ENCODE data around the gene OMP.

DNA sequence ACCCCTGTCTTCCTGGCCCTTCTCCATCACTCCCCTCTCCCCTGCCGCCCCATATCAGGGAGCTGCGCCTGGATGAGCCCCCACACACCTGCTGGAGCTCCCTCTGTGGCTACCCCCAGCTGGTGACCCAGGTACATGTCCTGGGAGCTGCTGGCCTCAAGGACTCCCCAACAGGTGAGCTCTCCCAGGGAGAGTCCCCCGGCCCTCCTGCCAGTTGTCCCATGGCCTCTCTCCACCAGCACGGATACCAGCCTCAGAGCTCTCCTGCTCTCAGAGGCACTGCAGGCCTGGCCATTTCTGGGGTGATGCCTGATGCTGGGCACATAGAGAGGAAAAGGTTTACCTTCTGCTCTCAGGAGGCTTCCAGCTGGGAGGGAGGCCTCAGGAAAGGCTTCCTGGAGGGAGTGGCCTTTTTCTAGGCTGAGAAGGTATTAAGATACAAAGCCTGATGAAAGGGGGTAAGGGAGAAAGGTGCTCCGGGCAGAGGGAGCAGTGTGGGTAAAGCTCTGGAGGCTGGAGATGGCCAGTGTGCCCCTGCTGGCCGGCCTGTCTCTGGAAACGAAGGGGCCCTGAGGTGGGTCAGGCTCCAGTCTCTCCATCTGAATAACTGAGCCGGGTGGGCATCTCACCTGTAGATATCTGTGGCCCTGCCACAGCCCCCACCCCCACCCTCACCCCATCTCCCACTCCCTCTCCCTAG is 19.4 kb downstream of the OMP start:
- TF ChIP-seq, protein P1, sequence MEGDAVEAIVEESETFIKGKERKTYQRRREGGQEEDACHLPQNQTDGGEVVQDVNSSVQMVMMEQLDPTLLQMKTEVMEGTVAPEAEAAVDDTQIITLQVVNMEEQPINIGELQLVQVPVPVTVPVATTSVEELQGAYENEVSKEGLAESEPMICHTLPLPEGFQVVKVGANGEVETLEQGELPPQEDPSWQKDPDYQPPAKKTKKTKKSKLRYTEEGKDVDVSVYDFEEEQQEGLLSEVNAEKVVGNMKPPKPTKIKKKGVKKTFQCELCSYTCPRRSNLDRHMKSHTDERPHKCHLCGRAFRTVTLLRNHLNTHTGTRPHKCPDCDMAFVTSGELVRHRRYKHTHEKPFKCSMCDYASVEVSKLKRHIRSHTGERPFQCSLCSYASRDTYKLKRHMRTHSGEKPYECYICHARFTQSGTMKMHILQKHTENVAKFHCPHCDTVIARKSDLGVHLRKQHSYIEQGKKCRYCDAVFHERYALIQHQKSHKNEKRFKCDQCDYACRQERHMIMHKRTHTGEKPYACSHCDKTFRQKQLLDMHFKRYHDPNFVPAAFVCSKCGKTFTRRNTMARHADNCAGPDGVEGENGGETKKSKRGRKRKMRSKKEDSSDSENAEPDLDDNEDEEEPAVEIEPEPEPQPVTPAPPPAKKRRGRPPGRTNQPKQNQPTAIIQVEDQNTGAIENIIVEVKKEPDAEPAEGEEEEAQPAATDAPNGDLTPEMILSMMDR (conservative IDR thresholded peaks at IDR 0.05), result no peak
- no peak for TF ChIP-seq EZH2 (IDR thresholded peaks at IDR 0.05; ENCODE audit: low read depth)

Measured in PC-9 (cell line).